ENCODE results near the gene PMEL.

- no peak for TF ChIP-seq CTCF (IDR thresholded peaks at IDR 0.05; ENCODE audit: poor library complexity)
- no peak for TF ChIP-seq EZH2 (IDR thresholded peaks at IDR 0.05; ENCODE audit: borderline replicate concordance)
Observed at GRCh38 chr12:55915482-55915859, 50.4 kb downstream of the PMEL start.
